LHCN-M2 (cell line): ENCODE results near the gene VPS16. TPM values are rescaled to one million over a fixed set of nuclear protein-coding genes. Genes with fewer than 3 reads are reported as not detected.
"Not testable (repeated sequence)": the region's sequence is repeated elsewhere in the genome, so short reads cannot be mapped to it uniquely, and the experiment has no call there.

Experiments
- DNase-seq: peaks from one replicate; pipeline ENCODE4 v3.0.0-alpha.2; 2012; ENCODE audit warnings: low read depth
- total RNA-seq: library from RNA; depleted of rRNA; stranded (reverse); fragments of >200 nt; gene quantifications from 2 replicates; pipeline ENCODE4 v1.2.3, GENCODE V29; 2014

The VPS16 gene
- total RNA-seq, 1 experiment from 2014 or later, result 41.8 TPM

GRCh38 chr20:2807019-2807418, 33.5 kb upstream of the VPS16 start:
- DNase-seq, result no peak

GRCh38 chr20:2807929-2808328, 32.6 kb upstream of the VPS16 start:
- not testable (repeated sequence) for DNase-seq

DNA sequence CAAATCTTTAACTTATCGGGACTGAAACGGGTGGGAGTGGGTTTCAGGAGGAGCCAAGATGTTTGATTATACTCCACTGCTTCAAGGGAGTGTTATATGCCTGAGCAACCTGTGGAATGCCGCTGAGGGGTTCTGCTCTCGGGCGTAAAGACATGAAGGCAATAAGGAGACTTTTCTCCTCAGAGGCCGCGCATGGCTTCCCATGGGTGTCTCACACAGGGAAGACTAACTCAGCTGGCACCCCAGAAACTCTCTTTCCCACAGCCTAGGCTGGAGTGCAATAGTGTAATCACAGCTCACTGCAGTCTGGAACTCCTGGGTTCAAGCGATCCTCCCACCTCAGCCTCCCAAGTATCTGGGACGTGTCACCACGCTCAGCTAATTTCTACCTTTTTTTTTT, 30.9 kb upstream of the VPS16 start:
- DNase-seq, result no peak

DNA sequence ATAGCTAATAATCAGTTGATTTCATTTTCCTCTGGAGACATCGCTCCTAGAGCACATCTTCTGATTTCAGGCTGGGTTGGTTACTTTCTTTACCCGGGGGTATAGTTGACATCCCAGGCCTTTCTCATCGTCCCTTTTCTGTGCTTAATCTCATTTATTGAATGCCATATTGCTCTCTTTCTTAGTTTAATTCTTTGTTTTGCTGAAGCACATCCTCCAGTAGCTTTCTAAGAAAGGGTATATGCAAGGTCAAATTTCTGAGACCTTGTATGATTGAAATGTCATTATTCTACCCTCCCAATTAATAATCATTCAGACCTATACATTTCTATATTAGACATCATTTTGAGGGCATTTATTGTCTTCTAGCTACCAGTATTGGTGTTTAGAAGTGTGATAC, 28.4 kb upstream of the VPS16 start:
- DNase-seq, result no peak

DNA sequence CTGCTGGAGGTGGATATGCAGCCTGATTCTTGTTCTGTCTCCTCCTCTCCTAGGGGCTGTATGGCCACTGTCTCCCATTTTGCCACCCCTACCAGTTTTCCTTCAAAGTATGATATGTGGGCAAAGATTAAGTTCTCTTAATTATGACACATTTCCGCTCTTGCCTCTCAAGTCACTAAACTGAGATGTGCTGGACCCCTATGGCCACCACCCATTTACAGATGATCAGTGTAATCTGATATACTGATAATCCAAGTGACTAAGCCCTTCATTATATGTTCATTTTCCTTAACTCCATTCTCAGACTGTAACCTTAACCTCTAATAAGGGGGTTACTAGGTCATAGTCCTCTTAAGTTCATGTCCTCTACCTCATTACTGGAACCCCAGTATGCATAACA, 26.5 kb upstream of the VPS16 start:
- peak; percentile 34 for DNase-seq

DNA sequence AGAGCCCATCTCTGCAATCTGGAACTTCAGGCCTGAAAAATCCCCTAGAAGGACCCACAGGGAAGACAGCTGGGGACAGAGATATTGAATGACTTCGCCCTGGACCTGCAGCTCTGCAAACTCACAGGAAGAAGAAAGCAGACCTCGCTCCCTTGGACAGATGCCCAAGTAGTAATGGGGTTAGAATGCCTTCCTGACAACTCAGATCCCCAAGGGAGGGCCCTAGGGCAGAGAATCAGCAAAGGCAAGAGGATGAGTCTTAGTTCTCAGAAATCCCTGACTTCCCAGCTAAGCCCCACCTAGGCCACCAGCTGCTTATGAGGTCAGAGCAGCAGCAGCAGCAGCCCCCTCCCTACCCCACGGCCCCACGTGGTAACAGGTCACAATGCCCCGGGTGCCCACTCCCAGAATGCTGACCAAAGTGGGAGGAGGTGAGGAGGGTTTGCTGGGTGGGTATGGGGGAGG, 25.9 kb upstream of the VPS16 start, which contains the start of gene C20orf141:
Gene C20orf141, plus strand, starts transcription at position 401 of the 465 bp plus-strand sequence. CDS start 198 bp downstream, outside the sequence.
- DNase-seq, result peak; percentile 100

DNA sequence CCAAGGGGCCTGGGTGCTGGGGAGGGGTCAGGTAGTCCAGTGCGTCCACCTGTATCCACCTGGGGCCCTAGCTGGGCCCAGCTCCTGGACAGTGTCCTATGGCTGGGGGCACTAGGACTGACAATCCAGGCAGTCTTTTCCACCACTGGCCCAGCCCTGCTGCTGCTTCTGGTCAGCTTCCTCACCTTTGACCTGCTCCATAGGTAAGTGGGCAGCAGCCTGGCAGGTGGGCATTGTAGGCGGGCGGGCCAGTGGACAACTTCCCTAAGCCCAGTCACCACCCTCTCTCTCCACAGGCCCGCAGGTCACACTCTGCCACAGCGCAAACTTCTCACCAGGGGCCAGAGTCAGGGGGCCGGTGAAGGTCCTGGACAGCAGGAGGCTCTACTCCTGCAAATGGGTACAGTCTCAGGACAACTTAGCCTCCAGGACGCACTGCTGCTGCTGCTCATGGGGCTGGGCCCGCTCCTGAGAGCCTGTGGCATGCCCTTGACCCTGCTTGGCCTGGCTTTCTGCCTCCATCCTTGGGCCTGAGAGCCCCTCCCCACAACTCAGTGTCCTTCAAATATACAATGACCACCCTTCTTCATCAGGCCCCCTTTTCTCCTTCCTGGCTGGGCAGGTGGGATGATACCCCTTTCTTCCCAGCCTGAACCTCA, 25.2 kb upstream of the VPS16 start:
- DNase-seq, result no peak

- DNase-seq, result no peak
These were observed 24.4 kb upstream of the VPS16 start, which contains the start of gene TMEM239 for GRCh38 chr20:2816030-2816582. Gene TMEM239, plus strand, starts transcription at chr20:2816364. Its CDS starts 191 bp downstream, at chr20:2816555.

GRCh38 chr20:2816583-2817340, 23.8 kb upstream of the VPS16 start:
- DNase-seq, result no peak

GRCh38 chr20:2817341-2817726, 23.2 kb upstream of the VPS16 start:
- DNase-seq, result no peak

GRCh38 chr20:2817891-2818595, 22.5 kb upstream of the VPS16 start:
- DNase-seq, result no peak

GRCh38 chr20:2820084-2820895, 20.3 kb upstream of the VPS16 start:
- DNase-seq, result peak; percentile 33

- no peak for DNase-seq
These were observed 19.4 kb upstream of the VPS16 start for GRCh38 chr20:2820896-2821869.

GRCh38 chr20:2822073-2822472, 18.5 kb upstream of the VPS16 start:
- DNase-seq, result peak; percentile 51

GRCh38 chr20:2825761-2826160, 14.8 kb upstream of the VPS16 start:
- DNase-seq, result no peak

- DNase-seq, result no peak
These were observed 13.9 kb upstream of the VPS16 start for GRCh38 chr20:2826655-2827054.

- DNase-seq, result no peak
These were observed 11.2 kb upstream of the VPS16 start for GRCh38 chr20:2829376-2829775.

DNA sequence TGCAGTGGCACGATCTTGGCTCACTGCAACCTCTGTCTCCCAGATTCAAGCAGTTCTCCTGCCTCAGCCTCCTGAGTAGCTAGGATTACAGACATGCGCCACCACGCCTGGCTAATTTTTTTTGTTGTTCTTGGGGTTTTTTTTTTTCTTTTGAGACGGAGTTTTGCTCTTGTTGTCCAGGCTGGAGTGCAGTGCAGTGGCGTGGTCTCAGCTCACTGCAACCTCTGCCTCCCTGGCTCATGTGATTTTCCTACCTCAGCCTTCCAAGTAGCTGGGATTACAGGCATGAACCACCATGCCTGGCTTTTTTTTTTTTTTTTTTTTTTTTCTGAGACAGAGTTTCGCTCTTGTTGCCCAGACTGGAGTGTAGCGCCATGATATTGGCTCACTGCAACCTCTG, 9.3 kb upstream of the VPS16 start:
- DNase-seq, result not testable (repeated sequence)

DNA sequence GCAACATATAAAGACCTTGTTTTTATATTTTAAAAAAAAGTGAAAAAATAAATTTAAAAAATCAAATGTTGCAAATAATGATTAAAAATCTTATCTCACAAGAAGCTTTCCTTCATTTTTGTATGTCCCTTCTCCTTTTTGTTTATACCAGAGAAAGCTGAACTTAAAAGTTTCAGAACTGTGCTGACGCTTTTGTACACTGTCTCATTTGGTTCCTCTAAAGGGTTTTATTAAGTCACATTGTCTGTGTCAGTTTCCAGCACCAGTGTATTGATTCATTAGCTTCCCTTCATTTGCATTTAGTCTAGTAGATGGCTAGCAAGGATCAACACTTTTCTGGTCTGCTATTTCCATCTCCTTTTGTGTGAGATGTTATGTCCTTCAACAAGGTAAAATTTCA, 6.8 kb upstream of the VPS16 start:
- no peak for DNase-seq
